MM.1S (cell line): Measurements from ENCODE around the gene OR6A2.

Source experiments
- EZH2 ChIP-seq: fragments of 300-600 bp; sonication (generic); optimal IDR thresholded peaks from 2 replicates; pipeline ENCODE3; 2017; ENCODE audit warnings: low read depth, mild to moderate bottlenecking, antibody characterized with exemption, low read length, mixed read lengths
- EZH2phosphoT487 ChIP-seq: fragments of 300-600 bp; sonication (generic); IDR thresholded peaks from 2 replicates; pipeline ENCODE4 v1.6.1; 2018; ENCODE audit warnings: antibody characterized with exemption, low read length
- TF ChIP-seq, protein P1 (sequence below): fragments of 300-600 bp; sonication (generic); IDR thresholded peaks from 2 replicates; pipeline ENCODE4 v1.5.1; 2016; ENCODE audit warnings: antibody characterized with exemption, low read length, mixed read lengths

DNA sequence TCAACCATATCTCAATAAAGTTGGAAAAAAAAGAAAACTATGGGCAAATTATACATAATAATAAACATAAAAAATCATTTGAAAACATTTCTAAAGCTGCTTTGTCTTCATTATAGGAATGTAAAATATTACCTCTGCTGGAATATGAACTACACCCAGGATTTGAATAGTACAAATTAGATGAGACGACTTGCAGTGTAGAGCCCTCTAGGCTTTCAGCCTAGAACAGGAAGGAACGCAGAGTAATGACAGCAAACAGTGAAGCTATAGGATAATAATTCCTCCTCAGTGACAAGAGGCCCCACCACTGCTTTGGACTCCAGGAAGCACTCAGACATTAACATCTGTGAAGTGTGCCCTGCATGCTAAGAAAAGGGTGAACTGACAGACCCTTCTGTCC lies 8.9 kb downstream of the OR6A2 start:
- TF ChIP-seq, protein P1, sequence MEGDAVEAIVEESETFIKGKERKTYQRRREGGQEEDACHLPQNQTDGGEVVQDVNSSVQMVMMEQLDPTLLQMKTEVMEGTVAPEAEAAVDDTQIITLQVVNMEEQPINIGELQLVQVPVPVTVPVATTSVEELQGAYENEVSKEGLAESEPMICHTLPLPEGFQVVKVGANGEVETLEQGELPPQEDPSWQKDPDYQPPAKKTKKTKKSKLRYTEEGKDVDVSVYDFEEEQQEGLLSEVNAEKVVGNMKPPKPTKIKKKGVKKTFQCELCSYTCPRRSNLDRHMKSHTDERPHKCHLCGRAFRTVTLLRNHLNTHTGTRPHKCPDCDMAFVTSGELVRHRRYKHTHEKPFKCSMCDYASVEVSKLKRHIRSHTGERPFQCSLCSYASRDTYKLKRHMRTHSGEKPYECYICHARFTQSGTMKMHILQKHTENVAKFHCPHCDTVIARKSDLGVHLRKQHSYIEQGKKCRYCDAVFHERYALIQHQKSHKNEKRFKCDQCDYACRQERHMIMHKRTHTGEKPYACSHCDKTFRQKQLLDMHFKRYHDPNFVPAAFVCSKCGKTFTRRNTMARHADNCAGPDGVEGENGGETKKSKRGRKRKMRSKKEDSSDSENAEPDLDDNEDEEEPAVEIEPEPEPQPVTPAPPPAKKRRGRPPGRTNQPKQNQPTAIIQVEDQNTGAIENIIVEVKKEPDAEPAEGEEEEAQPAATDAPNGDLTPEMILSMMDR = no peak
- TF ChIP-seq EZH2 = no peak
- no peak for TF ChIP-seq EZH2phosphoT487
